ENCODE results near the gene GNB1. TPM values are rescaled to one million over a fixed set of nuclear protein-coding genes. Genes with fewer than 3 reads are reported as not detected.
A peak's percentile ranks its signal among the peaks of the same experiment; 100 is the strongest.

Gene GNB1
- total and polyA plus RNA-seq, 2 of the 4 experiments (the other 2 are of a cell fraction) = 73.5 to 371 TPM

DNA sequence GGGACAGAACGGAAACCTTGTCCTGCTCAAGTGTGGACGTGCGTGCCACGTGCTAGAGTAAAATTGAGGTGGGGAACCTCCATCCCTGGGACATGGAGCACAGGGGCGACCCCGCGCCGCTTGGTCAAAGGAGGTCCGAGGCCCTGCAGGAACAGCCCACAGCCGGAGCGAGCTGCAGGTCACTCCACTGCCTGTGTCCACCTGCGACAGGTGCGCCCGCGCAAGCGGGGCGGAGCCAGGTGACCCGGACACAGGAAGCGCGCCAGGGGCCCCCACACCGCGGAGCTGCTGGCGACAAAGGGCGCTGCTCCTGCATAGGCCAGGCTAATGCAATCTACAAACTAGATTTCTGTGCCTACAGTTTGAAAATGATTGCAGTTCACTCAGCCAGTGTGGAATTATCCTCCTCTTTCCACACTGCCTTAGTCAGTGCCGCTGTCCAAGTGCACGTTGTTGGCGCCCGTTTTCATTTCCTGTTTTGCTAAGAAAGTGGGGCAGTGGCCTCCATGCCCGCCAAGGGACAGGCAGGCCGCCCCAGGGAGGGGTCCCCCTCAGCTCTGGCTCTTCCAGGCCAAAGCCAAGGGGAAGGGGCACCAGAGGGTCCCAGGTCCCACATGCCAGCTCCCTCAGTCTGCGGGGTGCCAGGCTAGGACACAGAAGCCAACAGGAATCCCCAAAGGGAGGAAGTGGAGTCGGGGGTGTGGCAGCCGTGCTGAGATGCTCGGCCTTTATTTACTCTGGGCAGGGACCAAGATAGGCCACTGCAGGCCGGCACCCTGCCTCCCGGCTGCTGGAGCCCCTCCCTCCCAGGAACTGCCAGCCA lies 108.3 kb downstream of the GNB1 start:
- H3K23ac ChIP-seq (ENCODE audit: low read depth, low read length) = 0 out of 2 replicates have a peak overlapping the region, but pooled peaks have one; percentile 0
- peak overlapping the region; percentile 96 for H2AK9ac ChIP-seq (replicated peaks; ENCODE audit: low read depth, low read length, poor library complexity)
- no peak overlapping the region for H4K5ac ChIP-seq (ENCODE audit: low read depth, low read length)
- peak overlapping the region in 1 of 2 experiments; percentile 16; a peak in 1 of 4 replicates for H4K8ac ChIP-seq (ENCODE audit: low read depth in 2 of 2, low read length in 2 of 2)
- peaks cover 22% of the 10 kb centered on the region for H4K20me1 ChIP-seq (ENCODE audit: insufficient read depth, low read length)
- H2BK15ac ChIP-seq (ENCODE audit: low read depth, low read length) = no peak overlapping the region
- H3K36me3 ChIP-seq (ENCODE audit: control insufficient read depth, insufficient read depth, low read length) = peaks cover 27% of the 10 kb centered on the region
- 0 out of 2 replicates have a peak overlapping the region, but pooled peaks have one; percentile 7 for H2AK5ac ChIP-seq (ENCODE audit: low read depth, low read length)
- dilution Hi-C loops (cut with HindIII; ENCODE audit: low sequenced_read_pairs, unreplicated experiment) (no loop called here), in situ Hi-C loops (cut with MboI; ENCODE audit: low sequenced_read_pairs) (loop anchor here (10.0 kb wide), 1 partner anchor 122 kb away; no protein-coding TSS in a partner anchor), intact Hi-C loops (cut with micrococcal nuclease) (no loop called here)
- TF ChIP-seq, protein P1, sequence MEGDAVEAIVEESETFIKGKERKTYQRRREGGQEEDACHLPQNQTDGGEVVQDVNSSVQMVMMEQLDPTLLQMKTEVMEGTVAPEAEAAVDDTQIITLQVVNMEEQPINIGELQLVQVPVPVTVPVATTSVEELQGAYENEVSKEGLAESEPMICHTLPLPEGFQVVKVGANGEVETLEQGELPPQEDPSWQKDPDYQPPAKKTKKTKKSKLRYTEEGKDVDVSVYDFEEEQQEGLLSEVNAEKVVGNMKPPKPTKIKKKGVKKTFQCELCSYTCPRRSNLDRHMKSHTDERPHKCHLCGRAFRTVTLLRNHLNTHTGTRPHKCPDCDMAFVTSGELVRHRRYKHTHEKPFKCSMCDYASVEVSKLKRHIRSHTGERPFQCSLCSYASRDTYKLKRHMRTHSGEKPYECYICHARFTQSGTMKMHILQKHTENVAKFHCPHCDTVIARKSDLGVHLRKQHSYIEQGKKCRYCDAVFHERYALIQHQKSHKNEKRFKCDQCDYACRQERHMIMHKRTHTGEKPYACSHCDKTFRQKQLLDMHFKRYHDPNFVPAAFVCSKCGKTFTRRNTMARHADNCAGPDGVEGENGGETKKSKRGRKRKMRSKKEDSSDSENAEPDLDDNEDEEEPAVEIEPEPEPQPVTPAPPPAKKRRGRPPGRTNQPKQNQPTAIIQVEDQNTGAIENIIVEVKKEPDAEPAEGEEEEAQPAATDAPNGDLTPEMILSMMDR (conservative IDR thresholded peaks at IDR 0.05; ENCODE audit: low read depth, low read length) = no peak
- TF ChIP-seq POLR2A (IDR thresholded peaks at IDR 0.05; ENCODE audit: low read depth, low read length) (no peak), MXI1 (IDR thresholded peaks at IDR 0.05; ENCODE audit: borderline replicate concordance, low read depth, low read length) (peak; percentile 88), RCOR1 (IDR thresholded peaks at IDR 0.05; ENCODE audit: insufficient replicate concordance, low read length) (no peak), RFX5 (IDR thresholded peaks at IDR 0.05; ENCODE audit: low read depth, low read length) (no peak), CEBPB (IDR thresholded peaks at IDR 0.05; ENCODE audit: low read depth, low read length) (peak; percentile 21; the same call in 1 of the 2 replicates), NFE2L2 (IDR thresholded peaks at IDR 0.05; ENCODE audit: low read depth, low read length) (no peak), RAD21 (IDR thresholded peaks at IDR 0.05; ENCODE audit: low read length) (no peak), SMC3 (IDR thresholded peaks at IDR 0.05; ENCODE audit: low read depth, low read length) (no peak), FOS (IDR thresholded peaks at IDR 0.05; ENCODE audit: low read depth, low read length) (no peak), MAZ (IDR thresholded peaks at IDR 0.05; ENCODE audit: borderline replicate concordance, low read depth, low read length) (0 out of 2 replicates have a peak, but pooled peaks have one; percentile 8)
- TF ChIP-seq, protein P2, sequence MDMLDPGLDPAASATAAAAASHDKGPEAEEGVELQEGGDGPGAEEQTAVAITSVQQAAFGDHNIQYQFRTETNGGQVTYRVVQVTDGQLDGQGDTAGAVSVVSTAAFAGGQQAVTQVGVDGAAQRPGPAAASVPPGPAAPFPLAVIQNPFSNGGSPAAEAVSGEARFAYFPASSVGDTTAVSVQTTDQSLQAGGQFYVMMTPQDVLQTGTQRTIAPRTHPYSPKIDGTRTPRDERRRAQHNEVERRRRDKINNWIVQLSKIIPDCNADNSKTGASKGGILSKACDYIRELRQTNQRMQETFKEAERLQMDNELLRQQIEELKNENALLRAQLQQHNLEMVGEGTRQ (IDR thresholded peaks at IDR 0.05; ENCODE audit: low read depth, low read length) = no peak
- TF ChIP-seq, protein P3, sequence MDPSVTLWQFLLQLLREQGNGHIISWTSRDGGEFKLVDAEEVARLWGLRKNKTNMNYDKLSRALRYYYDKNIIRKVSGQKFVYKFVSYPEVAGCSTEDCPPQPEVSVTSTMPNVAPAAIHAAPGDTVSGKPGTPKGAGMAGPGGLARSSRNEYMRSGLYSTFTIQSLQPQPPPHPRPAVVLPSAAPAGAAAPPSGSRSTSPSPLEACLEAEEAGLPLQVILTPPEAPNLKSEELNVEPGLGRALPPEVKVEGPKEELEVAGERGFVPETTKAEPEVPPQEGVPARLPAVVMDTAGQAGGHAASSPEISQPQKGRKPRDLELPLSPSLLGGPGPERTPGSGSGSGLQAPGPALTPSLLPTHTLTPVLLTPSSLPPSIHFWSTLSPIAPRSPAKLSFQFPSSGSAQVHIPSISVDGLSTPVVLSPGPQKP (IDR thresholded peaks at IDR 0.05; ENCODE audit: borderline replicate concordance, low read depth, low read length) = no peak
- ATAC-seq (ENCODE audit: low read depth) (peak; percentile 30), DNase-seq (peak; percentile 54)
- H3K4ac ChIP-seq (ENCODE audit: low read depth, low read length) = peak overlapping the region; percentile 56; the same call in 1 of the 2 replicates
- no peak overlapping the region for H3K14ac ChIP-seq (replicated peaks; ENCODE audit: low read depth, low read length)
- H3K56ac ChIP-seq (ENCODE audit: extremely low read depth, insufficient read depth, low read length) = no peak overlapping the region
- peaks cover 8% of the 10 kb centered on the region for H3K9me1 ChIP-seq (ENCODE audit: insufficient read depth, low read length)
- H3K27ac ChIP-seq (ENCODE audit: insufficient read depth, low read length) = no peak overlapping the region
- WGBS, 2 experiments (ENCODE audit: extremely low coverage in 2 of 2, insufficient read length in 1 of 2) = 18% methylated on average over 25 of the region's 36 CpGs; no CpG with 5 or more reads in 1 of the 2 experiments
- ChIA-PET CTCF (no interaction called here), POLR2A (ENCODE audit: unreplicated experiment) (no interaction called here)
- H2BK5ac ChIP-seq (ENCODE audit: low read depth, low read length, poor library complexity, severe bottlenecking) = peak overlapping the region; percentile 10
- H4K91ac ChIP-seq (ENCODE audit: insufficient read depth, low read depth, low read length) = no peak overlapping the region
- BruUV-seq (replicated peaks) = no TSS peak
- peak overlapping the region; percentile 9 for H3K4me2 ChIP-seq (ENCODE audit: low read depth, low read length)
- H3K79me1 ChIP-seq (ENCODE audit: low read depth in 1 of 2, low read length in 2 of 2) = peaks cover 19 to 48% of the 10 kb centered on the region in 2 experiments
- peaks cover 15% of the 10 kb centered on the region for H3K4me1 ChIP-seq (ENCODE audit: control insufficient read depth, insufficient read depth, low read length)
- H3K4me3 ChIP-seq (ENCODE audit: insufficient read depth, low read depth, low read length) = no peak overlapping the region
- H3K27me3 ChIP-seq (ENCODE audit: control insufficient read depth, insufficient read depth, low read length) = no peaks in the 10 kb centered on the region
- no peak overlapping the region for H3K18ac ChIP-seq (ENCODE audit: low read depth, low read length)
- no peak overlapping the region for H2BK20ac ChIP-seq (ENCODE audit: low read depth, low read length)
- no peaks in the 10 kb centered on the region for H3K9me3 ChIP-seq (ENCODE audit: control insufficient read depth, insufficient read depth, low read length)
- H2AFZ ChIP-seq (replicated peaks; ENCODE audit: low read length, poor library complexity) = peak overlapping the region; percentile 73
- H2BK120ac ChIP-seq (ENCODE audit: low read depth, low read length) = no peak overlapping the region
- H3K9ac ChIP-seq (ENCODE audit: low read depth, low read length) = no peak overlapping the region

All from IMR-90 (cell line).